ENCODE measurements around the gene DBNDD2.
A peak's percentile ranks its signal among the peaks of the same experiment; 100 is the strongest.

Gene DBNDD2

GRCh38 chr20:45363611-45364492 lies 44.2 kb upstream of the DBNDD2 start:
- no peak for TF ChIP-seq CTCF (IDR thresholded peaks at IDR 0.05)
- Histone ChIP-seq H3K4me1 (peaks cover 0 to 43% (median 28%) of the 10 kb centered on the region in 4 donors), H3K9me3 (no peaks in the 10 kb centered on the region), H3K36me3 (peaks cover 28 to 36% (median 35%) of the 10 kb centered on the region in 3 donors), H3K27ac (peak overlapping the region; percentile 86 to 88), H3K27me3 (no peaks in the 10 kb centered on the region), H3K4me3 (peak overlapping the region; percentile 60 to 71)
- no peak for DNase-seq
- intact Hi-C loops (cut with DNase I; ENCODE audit: low total_unique reads) = loop anchor here (10.0 kb wide), 1 partner anchor 479 kb away; the partner anchor contains the start of gene YWHAB

GRCh38 chr20:45365444-45365970 lies 42.6 kb upstream of the DBNDD2 start:
- DNase-seq = no peak
- Histone ChIP-seq H3K27me3 (no peaks in the 10 kb centered on the region), H3K9me3 (no peaks in the 10 kb centered on the region), H3K27ac (no peak overlapping the region), H3K4me1 (peaks cover 0 to 27% (median 14%) of the 10 kb centered on the region in 4 donors), H3K4me3 (no peak overlapping the region), H3K36me3 (peaks cover 28 to 37% (median 36%) of the 10 kb centered on the region in 3 donors)
- no peak for TF ChIP-seq CTCF (IDR thresholded peaks at IDR 0.05)
- intact Hi-C loops (cut with DNase I; ENCODE audit: low total_unique reads) = loop anchor here (10.0 kb wide), 1 partner anchor 481 kb away; the partner anchor contains the start of gene YWHAB

- TF ChIP-seq CTCF (IDR thresholded peaks at IDR 0.05) = no peak
- Histone ChIP-seq H3K9me3 (no peaks in the 10 kb centered on the region), H3K36me3 (peaks cover 28 to 37% (median 36%) of the 10 kb centered on the region in 3 donors), H3K4me3 (no peak overlapping the region), H3K4me1 (peaks cover 0 to 23% (median 14%) of the 10 kb centered on the region in 4 donors), H3K27me3 (no peaks in the 10 kb centered on the region), H3K27ac (no peak overlapping the region)
- no peak for DNase-seq
- intact Hi-C loops (cut with DNase I; ENCODE audit: low total_unique reads) = loop anchor here (10.0 kb wide), 1 partner anchor 481 kb away; the partner anchor contains the start of gene YWHAB
These were observed 41.9 kb upstream of the DBNDD2 start for GRCh38 chr20:45366192-45366591.

- H3K27me3 ChIP-seq = no peaks in the 10 kb centered on the region
- TF ChIP-seq CTCF (IDR thresholded peaks at IDR 0.05) = no peak
- no peak overlapping the region for H3K4me3 ChIP-seq
- intact Hi-C loops (cut with DNase I; ENCODE audit: low total_unique reads) = loop anchor here (10.0 kb wide), 1 partner anchor 482 kb away; the partner anchor contains the start of gene YWHAB
- no peak for DNase-seq
- H3K36me3 ChIP-seq = peaks cover 28 to 37% (median 36%) of the 10 kb centered on the region in 3 donors
- H3K9me3 ChIP-seq = no peaks in the 10 kb centered on the region
- H3K4me1 ChIP-seq = peaks cover 0 to 23% (median 14%) of the 10 kb centered on the region in 4 donors
- H3K27ac ChIP-seq = no peak overlapping the region
These were observed 41.5 kb upstream of the DBNDD2 start for GRCh38 chr20:45366631-45367030.

- H3K36me3 ChIP-seq = peaks cover 28 to 37% (median 36%) of the 10 kb centered on the region in 3 donors
- peaks cover 0 to 23% (median 15%) of the 10 kb centered on the region in 4 donors for H3K4me1 ChIP-seq
- H3K27ac ChIP-seq = no peak overlapping the region
- no peak for TF ChIP-seq CTCF (IDR thresholded peaks at IDR 0.05)
- DNase-seq = no peak
- intact Hi-C loops (cut with DNase I; ENCODE audit: low total_unique reads) = loop anchor here (10.0 kb wide), 1 partner anchor 482 kb away; the partner anchor contains the start of gene YWHAB
- H3K4me3 ChIP-seq = no peak overlapping the region
- H3K9me3 ChIP-seq = no peaks in the 10 kb centered on the region
- no peaks in the 10 kb centered on the region for H3K27me3 ChIP-seq
These were observed 41.0 kb upstream of the DBNDD2 start for GRCh38 chr20:45367126-45367525.
